ENCODE data around the gene VPS36.
"Not testable (repeated sequence)": the region's sequence is repeated elsewhere in the genome, so short reads cannot be mapped to it uniquely, and the experiment has no call there.

VPS36 gene

GRCh38 chr13:52373277-52373676 lies 77.2 kb downstream of the VPS36 start:
- not testable (repeated sequence) for H3K27me3 ChIP-seq (ENCODE audit: insufficient read depth, low read length); H3K4me3 ChIP-seq (ENCODE audit: low read length); H3K4me1 ChIP-seq (ENCODE audit: insufficient read depth, low read length)

GRCh38 chr13:52371736-52372247 lies 78.6 kb downstream of the VPS36 start:
- no peak overlapping the region for H3K27ac ChIP-seq (ENCODE audit: low read length)
- H3K4me1 ChIP-seq (ENCODE audit: insufficient read depth, low read length) = no peaks in the 10 kb centered on the region
- H3K27me3 ChIP-seq (ENCODE audit: insufficient read depth, low read length) = no peaks in the 10 kb centered on the region

More at GRCh38 chr13:52373277-52373676, 77.2 kb downstream of the VPS36 start:
- not testable (repeated sequence) for H3K36me3 ChIP-seq (ENCODE audit: insufficient read depth, low read depth, low read length); H3K9me3 ChIP-seq (ENCODE audit: insufficient read depth, low read depth, low read length); H3K27ac ChIP-seq (ENCODE audit: low read length); H3K9ac ChIP-seq (ENCODE audit: low read depth, low read length)

GRCh38 chr13:52366291-52366690 lies 84.1 kb downstream of the VPS36 start:
- no peaks in the 10 kb centered on the region for H3K4me1 ChIP-seq (ENCODE audit: insufficient read depth, low read length)
- no peak overlapping the region for H3K4me3 ChIP-seq (ENCODE audit: low read length)

More at GRCh38 chr13:52371736-52372247, 78.6 kb downstream of the VPS36 start:
- Histone ChIP-seq H3K36me3 (ENCODE audit: insufficient read depth, low read depth, low read length) (no peaks in the 10 kb centered on the region), H3K4me3 (ENCODE audit: low read length) (no peak overlapping the region), H3K9ac (ENCODE audit: low read depth, low read length) (no peak overlapping the region), H3K9me3 (ENCODE audit: insufficient read depth, low read depth, low read length) (no peaks in the 10 kb centered on the region)

More at GRCh38 chr13:52366291-52366690, 84.1 kb downstream of the VPS36 start:
- H3K27me3 ChIP-seq (ENCODE audit: insufficient read depth, low read length) = no peaks in the 10 kb centered on the region
- H3K27ac ChIP-seq (ENCODE audit: low read length) = no peak overlapping the region
- no peaks in the 10 kb centered on the region for H3K36me3 ChIP-seq (ENCODE audit: insufficient read depth, low read depth, low read length)
- H3K9ac ChIP-seq (ENCODE audit: low read depth, low read length) = no peak overlapping the region
- H3K9me3 ChIP-seq (ENCODE audit: insufficient read depth, low read depth, low read length) = no peaks in the 10 kb centered on the region
